Measurements from ENCODE around the gene ADCY9.
A peak's percentile ranks its signal among the peaks of the same experiment; 100 is the strongest.

Gene ADCY9

GRCh38 chr16:3984111-3985060 lies 131.9 kb downstream of the ADCY9 start:
- H3K27me3 Mint-ChIP-seq, result peaks cover 50% of the 10 kb centered on the region
- no peak overlapping the region for H3K27ac Mint-ChIP-seq
- no peak overlapping the region for H3K4me3 Mint-ChIP-seq
- H3K9me3 Mint-ChIP-seq, result no peaks in the 10 kb centered on the region
- no peak for ATAC-seq
- no peaks in the 10 kb centered on the region for H3K36me3 Mint-ChIP-seq
- H3K4me1 Mint-ChIP-seq, result no peaks in the 10 kb centered on the region

GRCh38 chr16:3983081-3983520 lies 133.1 kb downstream of the ADCY9 start:
- peaks cover 46% of the 10 kb centered on the region for H3K27me3 Mint-ChIP-seq
- H3K4me1 Mint-ChIP-seq, result no peaks in the 10 kb centered on the region
- no peaks in the 10 kb centered on the region for H3K9me3 Mint-ChIP-seq
- H3K36me3 Mint-ChIP-seq, result no peaks in the 10 kb centered on the region
- peak; percentile 44 for ATAC-seq
- no peak overlapping the region for H3K4me3 Mint-ChIP-seq
- H3K27ac Mint-ChIP-seq, result no peak overlapping the region

- Mint-ChIP-seq H3K4me3 (no peak overlapping the region), H3K4me1 (no peaks in the 10 kb centered on the region), H3K27me3 (peaks cover 37% of the 10 kb centered on the region), H3K36me3 (peaks cover 2% of the 10 kb centered on the region), H3K9me3 (no peaks in the 10 kb centered on the region), H3K27ac (no peak overlapping the region)
- ATAC-seq, result no peak
These were observed 134.0 kb downstream of the ADCY9 start for GRCh38 chr16:3982216-3982615.

- Mint-ChIP-seq H3K4me3 (no peak overlapping the region), H3K4me1 (no peaks in the 10 kb centered on the region), H3K9me3 (no peaks in the 10 kb centered on the region), H3K36me3 (peaks cover 8% of the 10 kb centered on the region), H3K27ac (no peak overlapping the region), H3K27me3 (peaks cover 23% of the 10 kb centered on the region)
- no peak for ATAC-seq
These were observed 135.8 kb downstream of the ADCY9 start for GRCh38 chr16:3980253-3981111.

- Mint-ChIP-seq H3K4me1 (no peaks in the 10 kb centered on the region), H3K36me3 (peaks cover 8% of the 10 kb centered on the region), H3K27ac (no peak overlapping the region), H3K9me3 (no peaks in the 10 kb centered on the region), H3K4me3 (no peak overlapping the region), H3K27me3 (peaks cover 21% of the 10 kb centered on the region)
- ATAC-seq, result no peak
These were observed 136.7 kb downstream of the ADCY9 start for GRCh38 chr16:3979518-3979917.

GRCh38 chr16:3979070-3979469 lies 137.2 kb downstream of the ADCY9 start:
- Mint-ChIP-seq H3K36me3 (peaks cover 8% of the 10 kb centered on the region), H3K27ac (no peak overlapping the region), H3K27me3 (peaks cover 17% of the 10 kb centered on the region), H3K9me3 (no peaks in the 10 kb centered on the region), H3K4me1 (no peaks in the 10 kb centered on the region), H3K4me3 (no peak overlapping the region)
- no peak for ATAC-seq

- ATAC-seq, result no peak
- H3K9me3 Mint-ChIP-seq, result no peaks in the 10 kb centered on the region
- no peak overlapping the region for H3K27ac Mint-ChIP-seq
- H3K27me3 Mint-ChIP-seq, result peaks cover under 1% of the 10 kb centered on the region
- H3K4me3 Mint-ChIP-seq, result no peak overlapping the region
- no peaks in the 10 kb centered on the region for H3K4me1 Mint-ChIP-seq
- peaks cover 8% of the 10 kb centered on the region for H3K36me3 Mint-ChIP-seq
These were observed 138.9 kb downstream of the ADCY9 start for GRCh38 chr16:3977376-3977775.

- H3K36me3 Mint-ChIP-seq, result peaks cover 8% of the 10 kb centered on the region
- H3K4me1 Mint-ChIP-seq, result no peaks in the 10 kb centered on the region
These were observed 141.5 kb downstream of the ADCY9 start for GRCh38 chr16:3974751-3975150.

GRCh38 chr16:3971706-3972105 lies 144.5 kb downstream of the ADCY9 start:
- Mint-ChIP-seq H3K4me1 (no peaks in the 10 kb centered on the region), H3K4me3 (no peak overlapping the region), H3K27ac (no peak overlapping the region), H3K9me3 (no peaks in the 10 kb centered on the region), H3K36me3 (peaks cover under 1% of the 10 kb centered on the region), H3K27me3 (no peaks in the 10 kb centered on the region)
- ATAC-seq, result peak; percentile 43

More at GRCh38 chr16:3974751-3975150, 141.5 kb downstream of the ADCY9 start:
- H3K27ac Mint-ChIP-seq, result no peak overlapping the region
- no peaks in the 10 kb centered on the region for H3K27me3 Mint-ChIP-seq
- no peaks in the 10 kb centered on the region for H3K9me3 Mint-ChIP-seq
- no peak overlapping the region for H3K4me3 Mint-ChIP-seq
- no peak for ATAC-seq

GRCh38 chr16:3971261-3971660 lies 145.0 kb downstream of the ADCY9 start:
- H3K27ac Mint-ChIP-seq, result no peak overlapping the region
- no peaks in the 10 kb centered on the region for H3K27me3 Mint-ChIP-seq
- ATAC-seq, result peak; percentile 88

GRCh38 chr16:3968551-3968950 lies 147.7 kb downstream of the ADCY9 start:
- Mint-ChIP-seq H3K27me3 (peaks cover 4% of the 10 kb centered on the region), H3K27ac (no peak overlapping the region), H3K9me3 (no peaks in the 10 kb centered on the region), H3K4me1 (peaks cover 5% of the 10 kb centered on the region), H3K36me3 (peaks cover 11% of the 10 kb centered on the region), H3K4me3 (no peak overlapping the region)
- ATAC-seq, result no peak

More at GRCh38 chr16:3971261-3971660, 145.0 kb downstream of the ADCY9 start:
- peaks cover 4% of the 10 kb centered on the region for H3K36me3 Mint-ChIP-seq
- H3K9me3 Mint-ChIP-seq, result no peaks in the 10 kb centered on the region
- no peaks in the 10 kb centered on the region for H3K4me1 Mint-ChIP-seq
- H3K4me3 Mint-ChIP-seq, result no peak overlapping the region

- Mint-ChIP-seq H3K4me1 (peaks cover 15% of the 10 kb centered on the region), H3K36me3 (peaks cover 11% of the 10 kb centered on the region), H3K27ac (no peak overlapping the region)
These were observed 149.6 kb downstream of the ADCY9 start for GRCh38 chr16:3966681-3967080.

GRCh38 chr16:3965781-3966582 lies 150.3 kb downstream of the ADCY9 start:
- Mint-ChIP-seq H3K9me3 (no peaks in the 10 kb centered on the region), H3K4me3 (no peak overlapping the region), H3K27me3 (peaks cover 12% of the 10 kb centered on the region), H3K36me3 (peaks cover 11% of the 10 kb centered on the region), H3K27ac (no peak overlapping the region), H3K4me1 (peaks cover 15% of the 10 kb centered on the region)
- no peak for ATAC-seq

More at GRCh38 chr16:3966681-3967080, 149.6 kb downstream of the ADCY9 start:
- peaks cover 12% of the 10 kb centered on the region for H3K27me3 Mint-ChIP-seq
- ATAC-seq, result no peak
- H3K9me3 Mint-ChIP-seq, result no peaks in the 10 kb centered on the region
- H3K4me3 Mint-ChIP-seq, result no peak overlapping the region

- no peak overlapping the region for H3K4me3 Mint-ChIP-seq
- H3K27ac Mint-ChIP-seq, result no peak overlapping the region
- peaks cover 15% of the 10 kb centered on the region for H3K4me1 Mint-ChIP-seq
- H3K9me3 Mint-ChIP-seq, result no peaks in the 10 kb centered on the region
- H3K27me3 Mint-ChIP-seq, result peaks cover 12% of the 10 kb centered on the region
- no peak for ATAC-seq
- peaks cover 11% of the 10 kb centered on the region for H3K36me3 Mint-ChIP-seq
These were observed 150.9 kb downstream of the ADCY9 start for GRCh38 chr16:3965306-3965705.

Measured in stimulated activated memory B cell treated with anti-CD40 and anti-IgM and Interleukin-4, amounts not matched to agents 10 μg/mL and 1 μg/mL and 100 μg/mL, for 72 hours (primary cell).